Adrenal gland (tissue), 12 donors: ENCODE measurements around the gene SLC5A6. TPM values are rescaled to one million over a fixed set of nuclear protein-coding genes. Genes with fewer than 3 reads are reported as not detected.

Source experiments
- DNase-seq, 7 donors: peaks; one replicate each; pipeline ENCODE4 v3.0.0-alpha.2; 2019 to 2020
- H3K27ac ChIP-seq, 5 donors: fragments of 200-600 bp; sonication (generic) in 4 of 5; 1 replicate in 3 of 5; 2 replicates in 2 of 5; pipeline versions ENCODE4 v1.5.1 to v1.8.0; 2016 to 2020; ENCODE audit warnings: mild to moderate bottlenecking in 1 of 5
- H3K27me3 ChIP-seq: fragments of 200-600 bp; 2 replicates; pipeline ENCODE4 v1.8.0; 2021
- H3K36me3 ChIP-seq, 2 donors: fragments of 200-600 bp; replicated peaks in 1 of 2; 1 replicate in 1 of 2; 2 replicates in 1 of 2; pipeline versions ENCODE4 v1.5.1 to v1.8.0; 2018 to 2022
- H3K4me1 ChIP-seq, 2 donors: fragments of 200-600 bp; replicated peaks in 1 of 2; 1 replicate in 1 of 2; 2 replicates in 1 of 2; pipeline versions ENCODE4 v1.5.1 to v1.8.0; 2018 to 2021
- H3K4me3 ChIP-seq, 4 donors: fragments of 200-600 bp; sonication (generic) in 3 of 4; one replicate each; pipeline ENCODE4 v1.5.1; 2016 to 2018
- H3K9me3 ChIP-seq, 3 donors: fragments of 200-600 bp; sonication (generic) in 1 of 3; replicated peaks in 1 of 3; 1 replicate in 2 of 3; 2 replicates in 1 of 3; pipeline versions ENCODE4 v1.5.1 to v1.8.0; 2016 to 2021
- CTCF ChIP-seq, 6 experiments: fragments of 450-650 bp in 4 of 6; fragments of 200-600 bp in 2 of 6; sonication (generic) in 1 of 6; IDR thresholded peaks; 1 replicate in 5 of 6; 2 replicates in 1 of 6; pipeline versions ENCODE4 v1.5.1 to v1.8.0; 2016 to 2021; ENCODE audit warnings: antibody characterized with exemption in 6 of 6, mild to moderate bottlenecking in 2 of 6, moderate library complexity in 1 of 6
- POLR2A ChIP-seq, 2 donors: fragments of 450-650 bp; IDR thresholded peaks; one replicate each; pipeline ENCODE4 v1.6.1; 2017; ENCODE audit warnings: antibody characterized with exemption in 2 of 2, mild to moderate bottlenecking in 2 of 2, moderate library complexity in 1 of 2
- WGBS, 4 donors: extraction: QIAGEN DNeasy Blood & Tissue Kit in 2 of 4; methylation state at CpG; one replicate each; pipeline versions ENCODE4 v1.1.5 to v1.1.7; 2013 to 2017; 5-methylcytosine and 5-hydroxymethylcytosine counted together
- intact Hi-C, 2 donors: fragments of 100-400 bp; cut with DNase I; formaldehyde crosslinking; loops; one replicate each; pipeline versions ENCODE4 v1.14.1 to v1.15.0; 2022 to 2023
- polyA plus RNA-seq, 3 donors: library from polyadenylated mRNA; stranded (reverse); fragments of 200-250 nt in 2 of 3; fragments of 350-450 nt in 1 of 3; fragmentation: Illumina TruSeq in 1 of 3; extraction: RNeasy Lipid Tissue Mini Kit (QIAGEN cat#74804) in 1 of 3; gene quantifications; one replicate each; pipeline ENCODE4 v1.2.3, GENCODE V29; 2013 to 2014
- total RNA-seq, 9 donors: library from RNA; depleted of rRNA in 4 of 9; stranded (reverse); fragments of >200 nt in 4 of 9; fragments of 120-200 nt in 1 of 9; fragmentation: NEBNext Ultra II Directional in 1 of 9; extraction: Animal tissue kit (Norgen Biotek cat#: 25700) in 1 of 9; gene quantifications; one replicate each; pipeline versions ENCODE4 v1.1.0 to v1.2.4, GENCODE V29; 2013 to 2023
- donor health status: healthy with polysubstance abuse.
- donor health status: Bipolar disorder and iron deficiency.
- donor health status: DM: yes; HTN: yes; CAD: no.
- donor health status: DM: no; HTN: no; CAD: no.
- donor health status: DM: no; HTN: no; CAD: no.
- donor health status: DM: yes; HTN: yes; CAD: no.

SLC5A6 gene
- total and polyA plus RNA-seq, 12 donors, result 13.5 to 35.0 (median 18.3) TPM

GRCh38 chr2:27231921-27232320 lies 19.9 kb upstream of the SLC5A6 start:
- 94 to 96% (median 94%) methylated on average over 12 to 13 of the region's 13 CpGs for WGBS, 4 donors
- no peaks in the 10 kb centered on the region for H3K27me3 ChIP-seq
- DNase-seq, result no peak
- no peak overlapping the region for H3K27ac ChIP-seq
- TF ChIP-seq POLR2A (IDR thresholded peaks at IDR 0.05) (no peak), CTCF (IDR thresholded peaks at IDR 0.05) (no peak)
- H3K4me1 ChIP-seq, result no peaks in the 10 kb centered on the region
- intact Hi-C loops, result no loop called here
- no peak overlapping the region for H3K4me3 ChIP-seq
- peaks cover 0 to 93% of the 10 kb centered on the region in 2 donors for H3K36me3 ChIP-seq
- H3K9me3 ChIP-seq, result no peaks in the 10 kb centered on the region

- no peak for DNase-seq
- Histone ChIP-seq H3K36me3 (peaks cover 0 to 90% of the 10 kb centered on the region in 2 donors), H3K4me1 (no peaks in the 10 kb centered on the region), H3K9me3 (no peaks in the 10 kb centered on the region), H3K27me3 (no peaks in the 10 kb centered on the region), H3K27ac (no peak overlapping the region), H3K4me3 (no peak overlapping the region)
- no peak for TF ChIP-seq CTCF (IDR thresholded peaks at IDR 0.05)
- no peak for TF ChIP-seq POLR2A (IDR thresholded peaks at IDR 0.05)
- intact Hi-C loops, result no loop called here
- 86 to 91% (median 86%) methylated on average over 2 of the region's 2 CpGs for WGBS, 4 donors
Measured at GRCh38 chr2:27227501-27227900, 15.4 kb upstream of the SLC5A6 start.

GRCh38 chr2:27225526-27225925 lies 13.5 kb upstream of the SLC5A6 start:
- DNase-seq, result no peak
- WGBS, 4 donors, result 94 to 95% (median 94%) methylated on average over 9 of the region's 9 CpGs
- Histone ChIP-seq H3K27me3 (no peaks in the 10 kb centered on the region), H3K9me3 (no peaks in the 10 kb centered on the region), H3K4me3 (no peak overlapping the region), H3K27ac (no peak overlapping the region), H3K4me1 (no peaks in the 10 kb centered on the region), H3K36me3 (peaks cover 0 to 85% of the 10 kb centered on the region in 2 donors)
- TF ChIP-seq CTCF (IDR thresholded peaks at IDR 0.05) (no peak), POLR2A (IDR thresholded peaks at IDR 0.05) (no peak)
- intact Hi-C loops, result no loop called here

- H3K4me3 ChIP-seq, result no peak overlapping the region
- no peaks in the 10 kb centered on the region for H3K27me3 ChIP-seq
- intact Hi-C loops, result no loop called here
- H3K9me3 ChIP-seq, result no peaks in the 10 kb centered on the region
- TF ChIP-seq POLR2A (IDR thresholded peaks at IDR 0.05) (no peak), CTCF (IDR thresholded peaks at IDR 0.05) (no peak)
- 95 to 100% (median 98%) methylated on average over 4 to 6 of the region's 6 CpGs for WGBS, 4 donors
- no peak overlapping the region for H3K27ac ChIP-seq
- no peak for DNase-seq
- peaks cover 0 to 69% of the 10 kb centered on the region in 2 donors for H3K36me3 ChIP-seq
- no peaks in the 10 kb centered on the region for H3K4me1 ChIP-seq
Measured at GRCh38 chr2:27223416-27223815, 11.3 kb upstream of the SLC5A6 start.
